HG03571 (cell line): ENCODE results near the gene WRNIP1.
"Not testable (repeated sequence)": the region's sequence is repeated elsewhere in the genome, so short reads cannot be mapped to it uniquely, and the experiment has no call there.

ENCODE experiments used
- ATAC-seq: cut with Tn5 transposase; IDR thresholded peaks from one replicate; pipeline ENCODE4 v1.9.1; 2021; ENCODE audit not compliant: unreplicated experiment

Gene WRNIP1

GRCh38 chr6:2782825-2783187 lies 17.6 kb downstream of the WRNIP1 start:
- no peak for ATAC-seq

GRCh38 chr6:2783188-2783963 lies 18.2 kb downstream of the WRNIP1 start:
- ATAC-seq, result no peak

- ATAC-seq, result no peak
Measured at GRCh38 chr6:2784061-2784460, 18.9 kb downstream of the WRNIP1 start.

GRCh38 chr6:2784930-2785329 lies 19.7 kb downstream of the WRNIP1 start:
- no peak for ATAC-seq

- no peak for ATAC-seq
Measured at GRCh38 chr6:2786269-2786668, 21.1 kb downstream of the WRNIP1 start.

GRCh38 chr6:2790588-2791449 lies 25.6 kb downstream of the WRNIP1 start:
- no peak for ATAC-seq

GRCh38 chr6:2791450-2791974 lies 26.3 kb downstream of the WRNIP1 start:
- no peak for ATAC-seq

GRCh38 chr6:2792330-2793110 lies 27.3 kb downstream of the WRNIP1 start:
- ATAC-seq, result no peak

GRCh38 chr6:2793534-2794151 lies 28.4 kb downstream of the WRNIP1 start:
- no peak for ATAC-seq

- no peak for ATAC-seq
Measured at GRCh38 chr6:2794171-2794730, 29.1 kb downstream of the WRNIP1 start.

GRCh38 chr6:2795162-2795561 lies 30.0 kb downstream of the WRNIP1 start:
- no peak for ATAC-seq

- ATAC-seq, result no peak
Measured at GRCh38 chr6:2795956-2796355, 30.8 kb downstream of the WRNIP1 start.

GRCh38 chr6:2796861-2797260 lies 31.7 kb downstream of the WRNIP1 start:
- no peak for ATAC-seq

GRCh38 chr6:2797564-2798031 lies 32.4 kb downstream of the WRNIP1 start:
- ATAC-seq, result no peak

- no peak for ATAC-seq
Measured at GRCh38 chr6:2798586-2799134, 33.5 kb downstream of the WRNIP1 start.

GRCh38 chr6:2799936-2800527 lies 34.8 kb downstream of the WRNIP1 start:
- no peak for ATAC-seq

GRCh38 chr6:2800552-2801316 lies 35.5 kb downstream of the WRNIP1 start:
- no peak for ATAC-seq

- not testable (repeated sequence) for ATAC-seq
Measured at GRCh38 chr6:2801687-2802086, 36.5 kb downstream of the WRNIP1 start.

GRCh38 chr6:2802521-2803060 lies 37.4 kb downstream of the WRNIP1 start:
- ATAC-seq, result no peak
